GM12873 (cell line): Measurements from ENCODE around the gene BCL7B.

Source experiments
- TF ChIP-seq, protein P1 (sequence below): IDR thresholded peaks from 2 replicates; pipeline ENCODE4 v1.5.1; 2012; ENCODE audit warnings: low read depth, mild to moderate bottlenecking, moderate library complexity, low read length, control low read depth; ENCODE audit not compliant: insufficient read depth; ENCODE audit errors: missing control alignments

The BCL7B gene

DNA sequence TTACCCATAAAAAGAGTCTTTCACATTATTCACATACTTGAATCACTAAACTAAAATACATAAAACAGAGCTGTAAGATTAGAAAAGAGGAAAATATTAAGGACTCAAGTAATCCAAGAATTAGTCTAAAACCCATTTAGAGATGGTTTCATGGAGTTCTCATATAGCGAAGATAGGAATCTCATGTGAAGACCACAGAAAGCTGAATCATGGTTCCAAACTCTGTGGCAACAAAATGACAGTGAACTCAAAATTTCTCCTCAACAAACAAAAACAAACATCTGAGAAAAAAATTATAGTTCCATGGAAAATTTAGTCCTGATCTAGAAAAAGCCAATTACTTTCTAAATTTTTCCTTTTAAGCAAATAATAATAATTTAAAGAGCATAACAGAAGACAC lies 70.0 kb downstream of the BCL7B start:
- TF ChIP-seq, protein P1, sequence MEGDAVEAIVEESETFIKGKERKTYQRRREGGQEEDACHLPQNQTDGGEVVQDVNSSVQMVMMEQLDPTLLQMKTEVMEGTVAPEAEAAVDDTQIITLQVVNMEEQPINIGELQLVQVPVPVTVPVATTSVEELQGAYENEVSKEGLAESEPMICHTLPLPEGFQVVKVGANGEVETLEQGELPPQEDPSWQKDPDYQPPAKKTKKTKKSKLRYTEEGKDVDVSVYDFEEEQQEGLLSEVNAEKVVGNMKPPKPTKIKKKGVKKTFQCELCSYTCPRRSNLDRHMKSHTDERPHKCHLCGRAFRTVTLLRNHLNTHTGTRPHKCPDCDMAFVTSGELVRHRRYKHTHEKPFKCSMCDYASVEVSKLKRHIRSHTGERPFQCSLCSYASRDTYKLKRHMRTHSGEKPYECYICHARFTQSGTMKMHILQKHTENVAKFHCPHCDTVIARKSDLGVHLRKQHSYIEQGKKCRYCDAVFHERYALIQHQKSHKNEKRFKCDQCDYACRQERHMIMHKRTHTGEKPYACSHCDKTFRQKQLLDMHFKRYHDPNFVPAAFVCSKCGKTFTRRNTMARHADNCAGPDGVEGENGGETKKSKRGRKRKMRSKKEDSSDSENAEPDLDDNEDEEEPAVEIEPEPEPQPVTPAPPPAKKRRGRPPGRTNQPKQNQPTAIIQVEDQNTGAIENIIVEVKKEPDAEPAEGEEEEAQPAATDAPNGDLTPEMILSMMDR: no peak
